CD4-positive, alpha-beta T cell (primary cell): Measurements from ENCODE around the gene BTRC. TPM values are rescaled to one million over a fixed set of nuclear protein-coding genes. Genes with fewer than 3 reads are reported as not detected.
A peak's percentile ranks its signal among the peaks of the same experiment; 100 is the strongest.

Source experiments
- ATAC-seq: fragments of 200-7000 bp; cut with Tn5 transposase; one replicate; pipeline ENCODE4 v1.10.0; 2022; ENCODE audit warnings: mild to moderate bottlenecking; ENCODE audit not compliant: poor library complexity
- CTCF ChIA-PET: fragments of 350-600 bp; sonication (Branson Sonifier 250); formaldehyde crosslinking; loops from one replicate; lab custom pipeline; 2021; ENCODE audit warnings: antibody characterized with exemption, inconsistent platforms; lab: Charles Lee
- POLR2A ChIA-PET: fragments of 350-600 bp; sonication (Branson Sonifier 250); formaldehyde crosslinking; loops from one replicate; lab custom pipeline; 2021; ENCODE audit warnings: antibody characterized with exemption, inconsistent platforms; lab: Charles Lee
- DNase-seq, 14 experiments: peaks; one replicate each; pipeline ENCODE4 v3.0.0-alpha.2; 2013 to 2020; ENCODE audit warnings: mixed read lengths in 2 of 14
- H3K27ac ChIP-seq, 2 donors: one replicate each; pipeline versions ENCODE4 v1.5.1 to v1.7.0; 2013; ENCODE audit warnings: low read length in 2 of 2, low read depth in 1 of 2, mild to moderate bottlenecking in 1 of 2
- H3K27me3 ChIP-seq, 2 experiments: 1 replicate in 1 of 2; 2 replicates in 1 of 2; pipeline versions ENCODE4 v1.6.1 to v1.7.0; 2013; ENCODE audit warnings: low read length in 2 of 2, control low read depth in 1 of 2, mild to moderate bottlenecking in 1 of 2, moderate library complexity in 1 of 2; ENCODE audit not compliant: insufficient read depth in 2 of 2, control insufficient read depth in 1 of 2
- H3K36me3 ChIP-seq: one replicate; pipeline ENCODE4 v1.6.1; 2013; ENCODE audit warnings: low read length, control low read depth; ENCODE audit not compliant: insufficient read depth
- H3K4me1 ChIP-seq: one replicate; pipeline ENCODE4 v1.6.1; 2013; ENCODE audit warnings: low read length, control low read depth; ENCODE audit not compliant: insufficient read depth
- H3K4me3 ChIP-seq: one replicate; pipeline ENCODE4 v1.5.1; 2013; ENCODE audit warnings: mild to moderate bottlenecking, low read length, moderate library complexity
- H3K9me3 ChIP-seq, 2 experiments: 1 replicate in 1 of 2; 2 replicates in 1 of 2; pipeline versions ENCODE4 v1.6.1 to v1.7.0; 2013; ENCODE audit warnings: low read length in 2 of 2, mild to moderate bottlenecking in 2 of 2, control low read depth in 1 of 2, moderate library complexity in 1 of 2; ENCODE audit not compliant: control insufficient read depth in 1 of 2, insufficient read depth in 1 of 2
- H3K27ac Mint-ChIP-seq: one replicate; pipeline ENCODE4 v1.8.0; 2020; ENCODE audit warnings: mixed read lengths
- H3K27me3 Mint-ChIP-seq: one replicate; pipeline ENCODE4 v1.8.0; 2021; ENCODE audit warnings: mixed read lengths
- H3K36me3 Mint-ChIP-seq: one replicate; pipeline ENCODE4 v1.8.0; 2021; ENCODE audit warnings: low read depth, mixed read lengths
- H3K4me1 Mint-ChIP-seq: one replicate; pipeline ENCODE4 v1.8.0; 2021; ENCODE audit warnings: low read depth, mixed read lengths
- H3K4me3 Mint-ChIP-seq: one replicate; pipeline ENCODE4 v1.8.0; 2020; ENCODE audit warnings: mild to moderate bottlenecking, mixed read lengths
- H3K9me3 Mint-ChIP-seq: one replicate; pipeline ENCODE4 v1.8.0; 2020; ENCODE audit warnings: mixed read lengths
- intact Hi-C, 2 experiments: fragments of 100-400 bp; cut with DNase I in 1 of 2; cut with micrococcal nuclease in 1 of 2; formaldehyde crosslinking; loops; one replicate each; pipeline versions ENCODE4 v1.15.1 to v1.9.0; 2023 to 2025; cut with DNase I, micrococcal nuclease
- microRNA-seq: library from miRNA; unstranded; fragments of <30 nt; microRNA quantifications from one replicate; pipeline ENCODE4 v1.2.0, GENCODE V29; 2021; ENCODE audit warnings: borderline microRNAs expressed, borderline replicate concordance
- total RNA-seq, 174 experiments: library from RNA in 2 of 174; stranded (reverse) in 2 of 174; gene quantifications; one replicate each; pipeline ENCODE4 v1.2.3 and lab custom pipeline; 2021 to 2026
- TF ChIP-seq, protein P1 (sequence below): fragments of 200-600 bp; IDR thresholded peaks from one replicate; pipeline ENCODE4 v1.8.0; 2022; ENCODE audit warnings: antibody characterized with exemption, mild to moderate bottlenecking

Gene BTRC
- total RNA-seq, 2 experiments from 2014 or later, result 13.1 to 13.2 TPM

DNA sequence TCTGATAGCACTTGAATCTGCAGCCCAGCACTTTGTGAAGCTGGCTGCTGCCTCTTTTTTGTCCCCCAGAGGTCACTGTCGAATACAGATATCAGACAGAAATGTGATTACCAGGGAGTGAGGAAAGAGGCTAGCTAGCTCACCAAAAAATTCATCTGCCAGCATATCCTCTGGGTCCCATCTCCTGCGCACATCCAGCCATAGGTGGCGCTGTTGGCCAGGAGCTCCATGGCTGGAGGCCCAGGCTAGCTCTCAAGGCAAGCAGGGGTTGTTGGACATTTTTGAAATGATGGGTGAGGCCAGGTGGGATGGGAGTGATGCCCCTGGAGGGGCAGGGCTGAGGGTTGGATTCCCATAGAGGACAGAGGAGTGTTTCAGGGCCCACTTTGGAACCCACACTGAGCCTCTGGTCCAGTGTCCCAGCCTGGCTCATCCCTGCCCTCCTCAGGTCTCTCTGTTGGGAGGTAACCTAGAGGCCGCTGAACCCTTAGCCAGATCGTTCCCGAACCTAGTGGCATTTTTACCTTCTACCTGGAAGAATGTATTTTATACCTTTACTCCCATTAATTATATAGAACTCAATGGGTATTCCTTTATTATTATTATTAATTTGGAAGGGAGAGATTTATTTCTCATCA lies 248.9 kb downstream of the BTRC start:
- Mint-ChIP-seq H3K27me3 (no peaks in the 10 kb centered on the region), H3K9me3 (no peaks in the 10 kb centered on the region), H3K4me3 (no peak overlapping the region), H3K36me3 (peaks cover 30% of the 10 kb centered on the region), H3K27ac (no peak overlapping the region), H3K4me1 (no peaks in the 10 kb centered on the region)
- CTCF ChIA-PET, result interaction anchor here (1.0 to 1.6 kb wide), 3 partner anchors 98 to 179 kb away, joined by 3 to 5 read pairs (median 3); no protein-coding TSS in a partner anchor
- intact Hi-C loops, result loop anchor here (2.0 kb wide), 1 partner anchor 178 kb away; no protein-coding TSS in a partner anchor
- POLR2A ChIA-PET, result no interaction called here
- TF ChIP-seq, protein P1, sequence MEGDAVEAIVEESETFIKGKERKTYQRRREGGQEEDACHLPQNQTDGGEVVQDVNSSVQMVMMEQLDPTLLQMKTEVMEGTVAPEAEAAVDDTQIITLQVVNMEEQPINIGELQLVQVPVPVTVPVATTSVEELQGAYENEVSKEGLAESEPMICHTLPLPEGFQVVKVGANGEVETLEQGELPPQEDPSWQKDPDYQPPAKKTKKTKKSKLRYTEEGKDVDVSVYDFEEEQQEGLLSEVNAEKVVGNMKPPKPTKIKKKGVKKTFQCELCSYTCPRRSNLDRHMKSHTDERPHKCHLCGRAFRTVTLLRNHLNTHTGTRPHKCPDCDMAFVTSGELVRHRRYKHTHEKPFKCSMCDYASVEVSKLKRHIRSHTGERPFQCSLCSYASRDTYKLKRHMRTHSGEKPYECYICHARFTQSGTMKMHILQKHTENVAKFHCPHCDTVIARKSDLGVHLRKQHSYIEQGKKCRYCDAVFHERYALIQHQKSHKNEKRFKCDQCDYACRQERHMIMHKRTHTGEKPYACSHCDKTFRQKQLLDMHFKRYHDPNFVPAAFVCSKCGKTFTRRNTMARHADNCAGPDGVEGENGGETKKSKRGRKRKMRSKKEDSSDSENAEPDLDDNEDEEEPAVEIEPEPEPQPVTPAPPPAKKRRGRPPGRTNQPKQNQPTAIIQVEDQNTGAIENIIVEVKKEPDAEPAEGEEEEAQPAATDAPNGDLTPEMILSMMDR, result peak; percentile 66
- no peaks in the 10 kb centered on the region for H3K9me3 ChIP-seq
- DNase-seq, result peak; percentile 12 to 72 (median 48)
- H3K27ac ChIP-seq, result no peak overlapping the region
- H3K4me1 ChIP-seq, result no peaks in the 10 kb centered on the region
- H3K36me3 ChIP-seq, result peaks cover 17% of the 10 kb centered on the region
- no peak overlapping the region for H3K4me3 ChIP-seq
- peak; percentile 84 for ATAC-seq
- no peaks in the 10 kb centered on the region for H3K27me3 ChIP-seq

Small RNA genes lying within 50 kb of the gene (microRNA-seq; reads per million reads assigned to microRNA genes)
- not detected for gene MIR3158-1
- not detected for gene MIR3158-2

Other genes starting within 250 kb of the BTRC start
- gene TLX1, start 222.9 kb upstream of the BTRC start, total RNA-seq, result not detected
- not detected for gene LBX1, start 124.7 kb upstream of the BTRC start, total RNA-seq
- gene POLL, start 234.1 kb downstream of the BTRC start, total RNA-seq, result 10 to 100 TPM; 23.3 to 24.3 TPM
- gene DPCD, start 234.2 kb downstream of the BTRC start, total RNA-seq, result under 1 TPM; 0.31 to 0.96 TPM